Suprapubic skin (tissue), 4 donors: ENCODE data around the gene XYLT2. TPM values are rescaled to one million over a fixed set of nuclear protein-coding genes. Genes with fewer than 3 reads are reported as not detected.

Source experiments
- DNase-seq, 2 donors: peaks; one replicate each; pipeline ENCODE4 v3.0.0-alpha.2; 2019; ENCODE audit warnings: low spot score in 2 of 2
- H3K27ac ChIP-seq: fragments of 200-600 bp; sonication (generic); one replicate; pipeline ENCODE4 v1.5.1; 2019
- H3K27me3 ChIP-seq: fragments of 200-600 bp; sonication (generic); one replicate; pipeline ENCODE4 v1.5.1; 2019
- H3K36me3 ChIP-seq: fragments of 200-600 bp; sonication (generic); one replicate; pipeline ENCODE4 v1.5.1; 2019
- H3K4me1 ChIP-seq: fragments of 200-600 bp; sonication (generic); one replicate; pipeline ENCODE4 v1.5.1; 2019
- H3K4me3 ChIP-seq: fragments of 200-600 bp; sonication (generic); one replicate; pipeline ENCODE4 v1.5.1; 2019; ENCODE audit warnings: mild to moderate bottlenecking
- H3K9me3 ChIP-seq: fragments of 200-600 bp; sonication (generic); one replicate; pipeline ENCODE4 v1.5.1; 2019
- CTCF ChIP-seq, 2 donors: fragments of 200-600 bp in 1 of 2; fragments of 450-650 bp in 1 of 2; sonication (generic) in 1 of 2; IDR thresholded peaks; one replicate each; pipeline ENCODE4 v1.5.1; 2016 to 2019; ENCODE audit warnings: antibody characterized with exemption in 2 of 2, mild to moderate bottlenecking in 1 of 2, moderate library complexity in 1 of 2
- EP300 ChIP-seq: sonication (generic); formaldehyde crosslinking; IDR thresholded peaks from one replicate; pipeline ENCODE4 v1.6.1; 2017; ENCODE audit warnings: antibody characterized with exemption
- POLR2A ChIP-seq, 2 donors: fragments of 450-650 bp; IDR thresholded peaks; one replicate each; pipeline ENCODE4 v1.6.1; 2017; ENCODE audit warnings: antibody characterized with exemption in 2 of 2, mild to moderate bottlenecking in 2 of 2, moderate library complexity in 2 of 2
- POLR2AphosphoS5 ChIP-seq, 3 donors: sonication (generic); formaldehyde crosslinking; IDR thresholded peaks; one replicate each; pipeline ENCODE4 v1.6.1; 2017; ENCODE audit warnings: antibody characterized with exemption in 3 of 3
- WGBS: methylation state at CpG from one replicate; pipeline ENCODE4 v1.1.5; 2018; 5-methylcytosine and 5-hydroxymethylcytosine counted together
- total RNA-seq, 4 donors: library from RNA; depleted of rRNA; stranded (reverse); fragments of >200 nt; gene quantifications; one replicate each; pipeline ENCODE4 v1.1.0, GENCODE V29; 2016

The XYLT2 gene
- total RNA-seq, 4 donors from 2014 or later = 36.9 to 61.3 (median 45.5) TPM

GRCh38 chr17:50308666-50309065 lies 37.3 kb upstream of the XYLT2 start:
- Histone ChIP-seq H3K4me3 (no peak overlapping the region), H3K4me1 (peaks cover 2% of the 10 kb centered on the region), H3K36me3 (no peaks in the 10 kb centered on the region), H3K9me3 (no peaks in the 10 kb centered on the region), H3K27ac (no peak overlapping the region), H3K27me3 (peaks cover 20% of the 10 kb centered on the region)
- no peak for DNase-seq
- 86% methylated on average over 4 of the region's 4 CpGs for WGBS
- no peak for TF ChIP-seq CTCF (IDR thresholded peaks at IDR 0.05)
- TF ChIP-seq POLR2A (IDR thresholded peaks at IDR 0.05) = no peak
- no peak for TF ChIP-seq EP300
- TF ChIP-seq POLR2AphosphoS5 (IDR thresholded peaks at IDR 0.05) = no peak

GRCh38 chr17:50310455-50311111 lies 35.3 kb upstream of the XYLT2 start:
- peaks cover 21% of the 10 kb centered on the region for H3K27me3 ChIP-seq
- no peaks in the 10 kb centered on the region for H3K9me3 ChIP-seq
- WGBS = 34% methylated on average over 3 of the region's 3 CpGs
- DNase-seq = no peak
- TF ChIP-seq POLR2AphosphoS5 (IDR thresholded peaks at IDR 0.05) = no peak
- no peak for TF ChIP-seq EP300
- TF ChIP-seq CTCF (IDR thresholded peaks at IDR 0.05) = no peak
- no peak for TF ChIP-seq POLR2A (IDR thresholded peaks at IDR 0.05)
- H3K4me1 ChIP-seq = no peaks in the 10 kb centered on the region
- no peaks in the 10 kb centered on the region for H3K36me3 ChIP-seq
- no peak overlapping the region for H3K4me3 ChIP-seq
- no peak overlapping the region for H3K27ac ChIP-seq

- Histone ChIP-seq H3K27ac (no peak overlapping the region), H3K36me3 (no peaks in the 10 kb centered on the region)
These were observed 34.8 kb upstream of the XYLT2 start for GRCh38 chr17:50311112-50311460.

GRCh38 chr17:50311483-50311882 lies 34.4 kb upstream of the XYLT2 start:
- DNase-seq = no peak
- Histone ChIP-seq H3K27me3 (peaks cover 21% of the 10 kb centered on the region), H3K27ac (no peak overlapping the region), H3K4me3 (no peak overlapping the region), H3K9me3 (no peaks in the 10 kb centered on the region), H3K36me3 (no peaks in the 10 kb centered on the region), H3K4me1 (no peaks in the 10 kb centered on the region)
- TF ChIP-seq EP300 = no peak
- no peak for TF ChIP-seq POLR2A (IDR thresholded peaks at IDR 0.05)
- TF ChIP-seq POLR2AphosphoS5 (IDR thresholded peaks at IDR 0.05) = no peak
- TF ChIP-seq CTCF (IDR thresholded peaks at IDR 0.05) = no peak
- 79% methylated on average over 4 of the region's 4 CpGs for WGBS

More at GRCh38 chr17:50311112-50311460, 34.8 kb upstream of the XYLT2 start:
- H3K27me3 ChIP-seq = peaks cover 21% of the 10 kb centered on the region
- H3K4me3 ChIP-seq = no peak overlapping the region
- no peaks in the 10 kb centered on the region for H3K4me1 ChIP-seq
- 41% methylated on average over 1 of the region's 1 CpG for WGBS
- no peaks in the 10 kb centered on the region for H3K9me3 ChIP-seq
- TF ChIP-seq POLR2AphosphoS5 (IDR thresholded peaks at IDR 0.05) (no peak), EP300 (no peak), CTCF (IDR thresholded peaks at IDR 0.05) (no peak), POLR2A (IDR thresholded peaks at IDR 0.05) (no peak)
- no peak for DNase-seq

GRCh38 chr17:50312308-50312707 lies 33.6 kb upstream of the XYLT2 start:
- 31% methylated on average over 5 of the region's 5 CpGs for WGBS
- no peak for DNase-seq
- no peak overlapping the region for H3K4me3 ChIP-seq

More at GRCh38 chr17:50312308-50312707, 33.6 kb upstream of the XYLT2 start:
- H3K4me1 ChIP-seq = no peaks in the 10 kb centered on the region
- TF ChIP-seq EP300 = no peak
- no peak for TF ChIP-seq POLR2A (IDR thresholded peaks at IDR 0.05)
- TF ChIP-seq POLR2AphosphoS5 (IDR thresholded peaks at IDR 0.05) = no peak
- TF ChIP-seq CTCF (IDR thresholded peaks at IDR 0.05) = no peak
- H3K36me3 ChIP-seq = no peaks in the 10 kb centered on the region
- no peaks in the 10 kb centered on the region for H3K9me3 ChIP-seq
- no peak overlapping the region for H3K27ac ChIP-seq
- peaks cover 21% of the 10 kb centered on the region for H3K27me3 ChIP-seq
